ENCODE data around the gene TCF15.

DNA sequence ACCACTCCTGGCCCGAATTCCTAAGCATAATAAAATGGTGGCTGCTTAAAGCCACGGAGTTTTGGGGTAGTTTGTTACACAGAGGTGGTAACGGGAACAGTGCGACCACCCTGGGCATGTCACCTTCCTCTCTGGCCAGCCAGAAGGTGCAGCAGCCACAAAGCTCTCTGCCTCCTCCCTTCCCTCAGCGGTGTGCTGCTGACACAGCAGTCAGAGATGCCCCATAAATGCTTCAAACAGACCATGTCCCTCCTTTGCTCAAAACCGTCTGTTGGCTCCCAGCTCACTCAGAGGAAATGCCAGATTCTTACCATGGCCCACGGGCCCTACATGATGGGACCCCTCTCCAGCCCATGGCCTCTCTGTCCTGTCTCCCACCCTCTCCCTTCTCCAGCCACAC is 12.1 kb upstream of the TCF15 start:
- TF ChIP-seq, protein P1, sequence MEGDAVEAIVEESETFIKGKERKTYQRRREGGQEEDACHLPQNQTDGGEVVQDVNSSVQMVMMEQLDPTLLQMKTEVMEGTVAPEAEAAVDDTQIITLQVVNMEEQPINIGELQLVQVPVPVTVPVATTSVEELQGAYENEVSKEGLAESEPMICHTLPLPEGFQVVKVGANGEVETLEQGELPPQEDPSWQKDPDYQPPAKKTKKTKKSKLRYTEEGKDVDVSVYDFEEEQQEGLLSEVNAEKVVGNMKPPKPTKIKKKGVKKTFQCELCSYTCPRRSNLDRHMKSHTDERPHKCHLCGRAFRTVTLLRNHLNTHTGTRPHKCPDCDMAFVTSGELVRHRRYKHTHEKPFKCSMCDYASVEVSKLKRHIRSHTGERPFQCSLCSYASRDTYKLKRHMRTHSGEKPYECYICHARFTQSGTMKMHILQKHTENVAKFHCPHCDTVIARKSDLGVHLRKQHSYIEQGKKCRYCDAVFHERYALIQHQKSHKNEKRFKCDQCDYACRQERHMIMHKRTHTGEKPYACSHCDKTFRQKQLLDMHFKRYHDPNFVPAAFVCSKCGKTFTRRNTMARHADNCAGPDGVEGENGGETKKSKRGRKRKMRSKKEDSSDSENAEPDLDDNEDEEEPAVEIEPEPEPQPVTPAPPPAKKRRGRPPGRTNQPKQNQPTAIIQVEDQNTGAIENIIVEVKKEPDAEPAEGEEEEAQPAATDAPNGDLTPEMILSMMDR (IDR thresholded peaks at IDR 0.05) = no peak
- TF ChIP-seq POLR2A (IDR thresholded peaks at IDR 0.05) = no peak
